GM12864 (cell line): ENCODE results near the gene GPR180.

Source experiments
- DNase-seq: peaks from one replicate; pipeline ENCODE4 v3.0.0-alpha.2; 2011; ENCODE audit warnings: low read depth
- H3K4me3 ChIP-seq: 2 replicates; pipeline ENCODE4 v1.5.1; 2011; ENCODE audit warnings: mild to moderate bottlenecking, low read depth, low read length, control low read depth
- CTCF ChIP-seq: IDR thresholded peaks from 2 replicates; pipeline ENCODE4 v1.5.1; 2011; ENCODE audit warnings: low read depth, mild to moderate bottlenecking, moderate library complexity, low read length, control low read depth, inconsistent platforms; ENCODE audit errors: missing control alignments

The GPR180 gene

GRCh38 chr13:94558716-94559115 is 42.9 kb upstream of the GPR180 start:
- TF ChIP-seq CTCF, result no peak
- no peak for DNase-seq
- no peak overlapping the region for H3K4me3 ChIP-seq

DNA sequence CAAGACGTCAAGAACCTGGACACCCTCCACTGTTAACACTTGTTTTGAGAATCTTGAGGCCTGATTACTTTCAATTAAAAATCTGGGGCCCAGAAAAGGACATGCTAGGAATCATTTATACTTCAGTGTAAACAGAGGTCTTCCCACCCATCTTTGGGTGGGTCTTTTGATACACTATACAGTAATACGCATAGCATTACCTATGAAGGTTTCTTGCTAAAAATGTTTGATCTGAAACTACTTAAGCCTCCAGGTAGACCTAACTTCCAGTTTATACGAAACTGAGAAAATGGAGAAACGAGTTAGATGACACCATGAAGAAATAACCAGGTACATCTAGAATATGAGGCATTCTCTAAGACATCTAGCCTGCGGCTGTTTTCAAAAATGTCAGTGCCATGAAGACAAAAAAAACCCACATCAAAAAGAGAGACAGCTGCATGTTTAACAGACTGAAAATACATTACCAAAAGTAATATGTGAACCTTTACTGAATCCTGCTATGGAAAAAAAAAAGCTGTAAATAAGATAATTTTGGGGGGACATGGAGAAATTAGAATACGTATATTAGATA is 42.3 kb upstream of the GPR180 start:
- no peak overlapping the region for H3K4me3 ChIP-seq
- TF ChIP-seq CTCF, result no peak
- DNase-seq, result no peak

GRCh38 chr13:94560116-94560515 is 41.5 kb upstream of the GPR180 start:
- no peak for TF ChIP-seq CTCF
- H3K4me3 ChIP-seq, result no peak overlapping the region
- DNase-seq, result no peak

- no peak for DNase-seq
- TF ChIP-seq CTCF, result no peak
- H3K4me3 ChIP-seq, result no peak overlapping the region
Measured at GRCh38 chr13:94561126-94561525, 40.5 kb upstream of the GPR180 start.

DNA sequence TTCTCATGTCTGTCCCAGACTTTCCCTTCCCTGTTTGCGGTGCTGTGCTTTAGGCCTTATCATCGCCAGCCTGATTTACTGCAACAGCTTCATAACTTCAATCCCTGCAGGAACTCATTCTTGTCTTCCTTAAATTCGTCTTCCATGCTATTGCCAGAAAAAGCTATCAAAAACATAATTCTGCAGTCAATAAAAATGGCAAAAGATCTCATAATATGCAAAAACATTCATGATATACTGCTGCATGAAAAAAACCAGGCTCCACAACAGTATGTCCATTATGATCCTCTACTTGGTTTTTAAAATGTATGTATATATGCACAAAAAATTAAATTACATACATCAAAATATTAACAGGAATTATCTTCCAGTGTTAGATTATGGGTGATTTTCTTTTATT is 34.1 kb upstream of the GPR180 start:
- DNase-seq, result no peak
- no peak for TF ChIP-seq CTCF
- H3K4me3 ChIP-seq, result no peak overlapping the region

DNA sequence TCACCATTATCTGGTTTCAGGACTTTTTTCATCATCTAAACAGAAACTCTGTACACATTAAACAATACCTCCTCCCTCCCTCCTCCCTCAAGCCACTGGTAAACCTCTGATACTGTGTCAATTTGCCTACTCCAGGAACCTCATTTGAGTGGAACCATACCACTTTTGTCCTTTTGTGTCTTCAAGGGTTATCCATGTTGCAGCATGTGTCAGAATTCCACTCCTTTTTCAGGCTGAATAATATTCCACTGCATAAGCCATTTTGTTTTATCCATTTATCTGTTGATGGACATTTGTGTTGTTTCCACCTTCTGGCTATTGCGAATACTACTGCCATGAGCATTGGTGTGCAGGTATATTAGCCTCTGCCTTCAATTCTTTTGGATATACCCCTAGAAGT is 33.2 kb upstream of the GPR180 start:
- no peak for TF ChIP-seq CTCF
- H3K4me3 ChIP-seq, result no peak overlapping the region
- no peak for DNase-seq

DNA sequence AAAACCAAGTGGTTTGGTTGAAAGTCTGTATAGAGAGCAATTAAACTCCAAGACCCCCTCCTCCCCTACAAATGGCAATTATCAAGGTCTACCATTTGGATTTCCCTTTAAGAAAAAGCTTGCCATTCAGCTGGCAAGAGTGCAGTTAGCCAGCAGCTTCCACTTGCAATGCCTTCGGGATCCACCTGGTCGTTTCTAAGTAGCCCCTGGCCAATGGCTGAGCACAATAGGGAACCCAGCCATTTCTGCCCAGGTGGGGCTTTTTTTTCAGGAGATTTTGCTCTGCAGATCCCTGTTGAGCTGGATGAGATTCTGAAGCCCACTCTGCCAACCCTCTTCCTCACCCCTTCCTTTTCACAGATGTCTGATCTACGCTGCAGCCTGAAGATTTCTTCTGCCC is 32.0 kb upstream of the GPR180 start:
- DNase-seq, result no peak
- H3K4me3 ChIP-seq, result no peak overlapping the region
- no peak for TF ChIP-seq CTCF
